Bone marrow (tissue), 2 donors: ENCODE measurements around the gene SEC22B.
"Not testable (repeated sequence)": the region's sequence is repeated elsewhere in the genome, so short reads cannot be mapped to it uniquely, and the experiment has no call there.

Experiments
- DNase-seq, 2 donors: peaks; one replicate each; lab custom pipeline; 2025; lab: John Stamatoyannopoulos, UW

SEC22B gene

GRCh38 chr1:120176092-120176855 lies at the start of gene SEC22B:
SEC22B (minus strand) TSS chr1:120176520; CDS start chr1:120176381, 139 bp downstream.
- DNase-seq, result peak; percentile 65 to 93

DNA sequence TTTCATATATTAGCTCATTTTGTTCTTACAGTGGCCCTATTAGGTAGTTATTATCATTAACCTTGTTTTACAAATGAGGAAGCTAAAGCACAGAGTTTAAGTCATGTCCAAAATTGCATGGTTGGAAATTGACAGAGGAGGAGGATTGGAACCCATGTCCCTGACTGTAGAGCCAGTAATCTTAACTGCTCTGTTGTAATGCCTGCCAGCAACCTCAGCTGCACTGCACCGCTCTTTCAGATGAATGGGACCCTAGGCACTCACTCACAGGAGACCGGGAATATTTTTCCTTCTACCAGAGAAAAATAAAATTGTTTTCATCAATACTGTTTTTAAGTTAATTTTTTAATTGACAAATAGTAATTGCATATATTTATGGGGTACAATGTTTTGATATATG lies 41.6 kb upstream of the SEC22B start:
- not testable (repeated sequence) for DNase-seq

DNA sequence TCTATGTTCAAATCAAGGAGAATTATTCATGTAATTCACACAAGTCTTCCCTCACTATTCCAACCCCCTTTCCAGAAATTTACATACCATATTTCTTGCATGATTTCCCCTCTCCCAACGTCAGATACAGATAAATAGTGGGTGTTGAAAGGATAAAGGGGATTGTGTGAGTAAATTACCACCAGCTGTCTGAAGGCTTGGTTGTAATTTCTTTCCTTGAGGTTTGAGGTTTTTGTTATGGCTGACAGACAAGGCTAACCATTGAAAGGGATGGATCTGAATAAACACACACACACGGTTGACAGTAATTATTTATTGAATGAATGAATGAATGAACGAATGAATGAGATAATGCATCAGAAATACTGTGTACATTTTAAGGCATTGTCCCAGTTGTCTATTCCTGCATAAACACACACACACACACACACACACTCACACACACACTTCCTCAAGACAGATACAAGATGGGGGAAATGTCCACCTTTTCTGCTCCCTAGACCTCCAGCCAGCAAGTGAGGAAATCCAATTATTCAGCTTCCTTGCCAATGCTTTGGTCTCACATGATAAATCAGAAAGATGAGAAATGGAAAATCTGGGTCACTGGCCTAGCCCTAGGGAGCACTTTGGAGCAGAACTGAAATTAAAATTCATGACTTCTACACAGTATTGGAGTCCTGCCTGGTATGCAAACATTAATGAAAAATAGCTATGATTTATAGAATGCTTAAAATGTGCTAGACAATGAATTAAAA lies 41.0 kb upstream of the SEC22B start:
- DNase-seq, result not testable (repeated sequence)

DNA sequence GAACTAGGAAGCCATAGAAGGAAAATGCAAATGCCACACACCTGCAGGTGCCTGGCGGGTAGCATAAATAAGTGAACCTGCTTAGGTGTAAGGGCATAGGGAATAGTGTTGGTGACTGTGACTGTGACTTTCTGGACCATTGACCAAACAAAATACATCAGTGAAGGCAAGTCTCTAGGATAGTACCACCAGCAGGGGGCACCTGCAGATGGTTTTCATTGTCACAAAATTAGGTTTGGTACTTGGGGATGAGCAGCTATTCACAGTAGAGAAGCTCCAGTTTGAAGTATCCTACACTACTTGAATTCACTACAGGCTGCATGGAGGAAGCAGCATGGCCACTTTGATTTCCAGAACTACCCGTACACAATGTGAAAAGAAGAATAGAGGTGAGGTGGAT lies 37.3 kb upstream of the SEC22B start:
- DNase-seq, result not testable (repeated sequence)

DNA sequence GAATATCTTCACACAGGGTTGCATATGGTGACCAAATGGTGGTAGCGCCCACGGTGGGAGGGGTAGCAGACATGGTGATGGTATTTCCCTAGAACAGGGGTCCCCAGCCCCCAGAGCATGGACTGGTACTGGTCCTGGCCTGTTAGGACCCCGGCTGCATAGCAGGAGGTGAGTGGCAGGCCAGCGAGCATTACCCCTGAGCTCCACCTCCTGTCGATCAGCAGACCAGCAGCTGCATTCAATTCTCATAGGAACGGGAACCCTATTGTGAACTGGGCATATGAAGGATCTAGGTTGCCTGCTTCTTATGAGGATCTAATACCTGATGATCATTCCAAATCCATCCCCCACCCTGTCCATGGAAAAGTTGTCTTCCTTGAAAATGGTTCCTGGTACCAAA lies 34.4 kb upstream of the SEC22B start:
- DNase-seq, result not testable (repeated sequence)

- DNase-seq, result not testable (repeated sequence)
These were observed 20.8 kb upstream of the SEC22B start for GRCh38 chr1:120196863-120197775.

DNA sequence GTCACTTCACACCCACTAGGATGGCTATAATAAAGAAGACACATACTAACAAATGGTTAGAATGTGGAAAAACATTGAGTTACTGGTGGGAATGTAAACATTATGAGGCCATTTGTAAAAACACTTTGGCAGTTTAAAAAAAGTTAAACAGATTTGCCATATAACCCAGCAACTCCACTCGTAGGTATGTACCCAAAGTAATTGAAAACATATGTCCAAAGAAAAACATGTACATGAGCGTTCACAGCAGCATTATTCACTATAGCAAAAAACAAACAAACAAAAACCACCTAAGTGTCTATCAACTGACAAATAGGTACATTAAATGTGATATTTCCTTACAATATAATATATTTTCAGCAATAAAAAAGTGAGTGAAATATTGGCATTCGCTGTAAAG lies 12.3 kb upstream of the SEC22B start:
- not testable (repeated sequence) for DNase-seq

GRCh38 chr1:120182176-120182707 lies 5.9 kb upstream of the SEC22B start:
- not testable (repeated sequence) for DNase-seq

DNA sequence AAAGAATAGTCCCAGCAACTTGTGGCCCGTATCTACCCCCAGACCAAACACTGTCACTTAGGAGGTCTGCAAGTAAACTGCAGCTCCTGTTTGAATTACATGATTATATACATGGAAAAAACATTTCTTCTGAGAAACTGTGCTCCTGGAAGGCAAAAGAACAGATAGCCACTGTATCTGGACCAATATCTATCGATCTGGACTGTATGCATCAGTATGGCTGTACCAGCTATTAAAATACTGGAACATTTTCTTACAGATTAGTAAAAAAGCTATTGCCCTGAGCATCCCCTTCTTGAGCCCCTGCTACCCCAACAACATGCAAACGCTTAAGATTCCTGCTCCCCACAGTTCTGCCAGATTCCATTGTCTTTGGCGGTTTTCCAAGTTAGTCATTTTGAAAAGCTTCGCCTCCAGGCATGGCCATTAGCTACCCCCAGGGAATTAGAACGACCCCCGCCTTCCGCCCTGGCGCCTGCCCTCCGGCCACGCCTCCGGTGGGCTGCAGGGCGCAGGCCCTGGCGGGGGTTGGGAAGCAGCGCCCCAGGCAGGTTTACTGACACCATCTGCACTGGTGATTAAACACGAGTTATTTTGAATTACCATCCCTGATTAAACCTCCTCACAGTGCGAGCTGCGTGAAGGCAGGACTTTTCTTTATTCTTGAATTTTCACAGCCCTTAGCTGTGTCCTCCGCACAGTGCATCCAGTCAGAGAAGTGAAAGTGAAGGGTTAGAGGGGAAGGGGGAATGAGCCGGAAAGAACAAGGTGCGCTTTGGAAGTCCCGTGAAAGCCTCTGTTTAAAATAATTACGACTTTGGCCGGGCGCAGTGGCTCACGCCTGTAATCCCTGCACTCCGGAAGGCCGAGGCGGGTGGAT lies 3.7 kb upstream of the SEC22B start:
- not testable (repeated sequence) for DNase-seq

GRCh38 chr1:120178799-120179756 lies 2.8 kb upstream of the SEC22B start:
- DNase-seq, result no peak

DNA sequence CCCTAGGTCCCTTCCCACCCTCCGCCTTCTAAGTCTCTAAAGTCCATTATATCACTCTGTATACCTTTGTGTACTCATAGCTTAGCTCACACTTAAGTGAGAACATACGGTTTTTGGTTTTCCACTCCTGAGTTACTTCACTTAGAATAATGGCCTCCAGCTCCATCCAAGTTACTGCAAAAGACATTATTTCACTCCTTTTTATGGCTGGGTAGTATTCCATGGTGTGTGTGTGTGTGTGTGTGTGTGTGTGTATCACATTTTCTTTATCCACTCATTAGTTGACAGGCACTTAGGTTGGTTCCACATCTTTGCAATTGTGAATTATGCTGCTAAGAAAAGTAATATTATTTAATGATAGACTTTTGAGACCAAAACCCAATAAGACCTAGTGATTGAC lies 1.7 kb upstream of the SEC22B start:
- not testable (repeated sequence) for DNase-seq

- not testable (repeated sequence) for DNase-seq
These were observed 632 bp downstream of the SEC22B start for GRCh38 chr1:120175688-120176087.

DNA sequence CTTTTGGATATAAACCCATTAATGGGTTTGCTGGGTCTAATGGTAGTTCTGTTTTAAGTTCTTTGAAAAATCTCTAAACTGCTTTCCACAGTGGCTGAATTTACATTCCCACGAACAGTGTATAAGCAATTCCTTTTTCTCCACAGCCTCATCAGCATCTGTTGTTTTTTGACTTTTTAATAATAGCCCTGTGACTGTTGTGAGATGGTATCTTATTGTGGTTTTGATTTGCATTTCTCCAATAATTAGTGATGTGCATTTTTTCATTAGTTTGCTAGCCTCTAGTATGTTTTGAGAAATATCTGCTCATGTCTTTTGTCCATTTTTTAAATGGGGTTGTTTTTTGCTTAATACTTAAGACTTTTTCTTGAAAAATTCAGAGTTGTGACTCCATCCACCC lies 11.6 kb downstream of the SEC22B start:
- not testable (repeated sequence) for DNase-seq

GRCh38 chr1:120162015-120162414 lies 14.3 kb downstream of the SEC22B start:
- DNase-seq, result not testable (repeated sequence)

DNA sequence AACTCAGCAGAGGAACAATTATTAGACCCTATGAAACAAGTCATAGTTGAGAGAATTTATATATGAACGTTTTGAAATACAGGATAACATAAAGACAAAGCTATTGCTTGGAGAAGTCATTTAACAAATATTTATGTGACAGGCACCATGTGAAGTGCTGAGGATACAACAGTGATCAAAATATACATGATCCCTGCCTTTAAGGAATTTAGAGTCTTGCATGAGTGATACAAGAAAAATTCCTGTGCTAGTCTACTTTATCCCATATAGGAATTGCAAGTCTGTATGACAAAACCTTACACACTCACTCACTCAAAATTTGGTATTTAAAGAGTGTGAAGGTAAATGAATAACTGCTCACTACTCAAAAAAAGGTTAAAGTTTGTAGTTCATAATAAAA lies 17.8 kb downstream of the SEC22B start:
- DNase-seq, result not testable (repeated sequence)

- not testable (repeated sequence) for DNase-seq
These were observed 18.2 kb downstream of the SEC22B start for GRCh38 chr1:120158086-120158485.

DNA sequence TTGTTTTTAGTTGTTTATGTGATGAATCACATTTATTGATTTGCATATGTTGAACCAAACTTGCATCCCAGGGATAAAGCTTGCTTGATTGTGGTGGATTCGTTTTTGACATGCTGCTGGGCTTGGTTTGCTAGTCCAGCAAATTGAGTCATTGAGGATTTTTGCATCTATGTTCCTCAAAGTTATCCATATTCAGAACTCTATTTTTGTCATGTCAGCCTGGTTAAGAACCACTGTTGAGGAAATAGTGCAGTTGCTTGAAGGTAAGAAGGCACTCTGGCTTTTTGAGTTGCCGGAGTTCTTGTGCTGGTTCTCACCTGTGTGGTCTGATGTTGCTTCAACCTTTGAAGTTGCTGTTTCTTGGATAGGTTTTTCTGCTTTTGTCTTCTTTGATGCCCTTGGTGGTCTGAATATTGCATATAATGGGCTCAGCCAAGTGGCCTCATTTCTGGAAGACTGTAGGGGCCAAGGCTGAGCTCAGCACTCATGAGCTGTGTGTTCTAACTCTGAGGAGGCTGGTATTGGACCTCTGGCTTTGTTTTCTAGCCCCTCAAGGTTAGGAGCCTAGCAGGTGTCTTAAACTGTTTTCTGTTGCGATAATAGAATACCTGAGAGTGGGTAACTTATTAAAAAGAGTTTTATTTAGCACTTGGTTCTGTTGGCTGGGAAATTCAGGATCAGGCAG lies 26.0 kb downstream of the SEC22B start:
- DNase-seq, result not testable (repeated sequence)

DNA sequence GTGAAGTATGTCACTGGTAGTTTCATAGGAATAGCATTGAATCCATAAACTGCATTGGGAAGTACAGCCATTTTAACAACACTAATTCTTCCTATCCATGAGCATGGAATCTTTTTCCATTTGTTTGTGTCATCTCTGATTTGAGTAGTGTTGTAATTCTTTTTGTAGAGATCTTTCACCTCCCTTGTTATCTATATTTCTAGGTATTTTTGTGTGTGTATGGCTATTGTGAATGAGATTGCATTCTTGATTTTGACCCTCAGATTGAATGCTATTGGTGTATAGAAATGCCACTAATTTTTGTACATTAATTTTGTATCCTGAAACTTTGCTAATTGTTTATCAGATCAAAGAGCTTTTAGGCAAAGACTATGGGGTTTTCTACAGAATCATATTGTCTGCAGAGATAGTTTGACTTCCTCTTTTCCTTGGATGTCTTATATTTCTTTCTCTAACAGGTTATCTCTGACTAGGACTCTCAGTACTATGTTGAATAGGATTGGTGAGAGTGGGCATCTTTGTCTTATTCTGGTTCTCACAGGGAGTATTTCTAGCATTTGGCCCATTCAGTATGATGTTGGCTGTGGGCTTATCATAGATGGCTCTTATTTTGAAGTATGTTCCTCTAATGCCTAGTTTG lies 26.8 kb downstream of the SEC22B start:
- not testable (repeated sequence) for DNase-seq
